ENCODE data around the gene GALNT9. TPM values are rescaled to one million over a fixed set of nuclear protein-coding genes. Genes with fewer than 3 reads are reported as not detected.

Gene GALNT9
- total RNA-seq, 1 experiment from 2014 or later = 0.44 TPM

- Histone ChIP-seq H3K9me2 (replicated peaks; ENCODE audit: low read length) (no peaks in the 10 kb centered on the region), H4K20me1 (ENCODE audit: low read length) (no peaks in the 10 kb centered on the region), H2AFZ (ENCODE audit: low read length) (no peak overlapping the region), H3K27me3 (ENCODE audit: low read length) (peaks cover 38% of the 10 kb centered on the region), H3K36me3 (ENCODE audit: low read depth, low read length) (no peaks in the 10 kb centered on the region), H3K9ac (ENCODE audit: low read length) (no peak overlapping the region), H3K79me2 (ENCODE audit: low read length) (no peaks in the 10 kb centered on the region), H3K9me3 (ENCODE audit: low read length) (peaks cover 4% of the 10 kb centered on the region; the same call in 1 of the 2 replicates), H3K4me1 (ENCODE audit: insufficient read depth, low read length) (no peaks in the 10 kb centered on the region), H3K27ac (ENCODE audit: low read length) (no peak overlapping the region), H3F3A (ENCODE audit: low read length, unreplicated experiment) (no peaks in the 10 kb centered on the region), H3K4me2 (ENCODE audit: low read length) (no peak overlapping the region), H3K4me3 (ENCODE audit: low read length) (no peak overlapping the region)
- intact Hi-C loops (cut with micrococcal nuclease) = no loop called here
- no peak for ATAC-seq
- ChIA-PET POLR2A (ENCODE audit: unreplicated experiment) (no interaction called here), CTCF (no interaction called here)
- TF ChIP-seq EZH2phosphoT487 (IDR thresholded peaks at IDR 0.05; ENCODE audit: borderline replicate concordance, low read length) = no peak
- TF ChIP-seq EZH2 (IDR thresholded peaks at IDR 0.05; ENCODE audit: low read length, unreplicated experiment) = no peak
- TF ChIP-seq CTCF (conservative IDR thresholded peaks at IDR 0.05; ENCODE audit: low read depth, low read length) = no peak
- no peak for DNase-seq
- BruUV-seq (replicated peaks) = no TSS peak
Observed at GRCh38 chr12:132316497-132317232, 12.7 kb downstream of the GALNT9 start.

GRCh38 chr12:132315951-132316350, 13.4 kb downstream of the GALNT9 start:
- no TSS peak for BruUV-seq (replicated peaks)
- H4K20me1 ChIP-seq (ENCODE audit: low read length) = no peaks in the 10 kb centered on the region
- TF ChIP-seq CTCF (conservative IDR thresholded peaks at IDR 0.05; ENCODE audit: low read depth, low read length) (no peak), EZH2phosphoT487 (IDR thresholded peaks at IDR 0.05; ENCODE audit: borderline replicate concordance, low read length) (no peak), EZH2 (IDR thresholded peaks at IDR 0.05; ENCODE audit: low read length, unreplicated experiment) (no peak)
- intact Hi-C loops (cut with micrococcal nuclease) = no loop called here
- ChIA-PET CTCF (no interaction called here), POLR2A (ENCODE audit: unreplicated experiment) (no interaction called here)
- H3K4me3 ChIP-seq (ENCODE audit: low read length) = no peak overlapping the region
- no peaks in the 10 kb centered on the region for H3F3A ChIP-seq (ENCODE audit: low read length, unreplicated experiment)
- DNase-seq (no peak), ATAC-seq (no peak)
- no peak overlapping the region for H3K9ac ChIP-seq (ENCODE audit: low read length)
- H3K9me3 ChIP-seq (ENCODE audit: low read length) = peaks cover 10% of the 10 kb centered on the region; the same call in 1 of the 2 replicates
- no peaks in the 10 kb centered on the region for H3K36me3 ChIP-seq (ENCODE audit: low read depth, low read length)
- H3K79me2 ChIP-seq (ENCODE audit: low read length) = no peaks in the 10 kb centered on the region
- H3K27me3 ChIP-seq (ENCODE audit: low read length) = peaks cover 45% of the 10 kb centered on the region
- H3K4me2 ChIP-seq (ENCODE audit: low read length) = no peak overlapping the region
- no peaks in the 10 kb centered on the region for H3K4me1 ChIP-seq (ENCODE audit: insufficient read depth, low read length)
- H2AFZ ChIP-seq (ENCODE audit: low read length) = no peak overlapping the region
- H3K9me2 ChIP-seq (replicated peaks; ENCODE audit: low read length) = no peaks in the 10 kb centered on the region
- no peak overlapping the region for H3K27ac ChIP-seq (ENCODE audit: low read length)

GRCh38 chr12:132315507-132315906, 13.9 kb downstream of the GALNT9 start:
- H3K4me2 ChIP-seq (ENCODE audit: low read length) = no peak overlapping the region
- no peak overlapping the region for H2AFZ ChIP-seq (ENCODE audit: low read length)
- peaks cover 49% of the 10 kb centered on the region for H3K27me3 ChIP-seq (ENCODE audit: low read length)
- TF ChIP-seq CTCF (conservative IDR thresholded peaks at IDR 0.05; ENCODE audit: low read depth, low read length) (no peak), EZH2phosphoT487 (IDR thresholded peaks at IDR 0.05; ENCODE audit: borderline replicate concordance, low read length) (no peak), EZH2 (IDR thresholded peaks at IDR 0.05; ENCODE audit: low read length, unreplicated experiment) (no peak)
- H3F3A ChIP-seq (ENCODE audit: low read length, unreplicated experiment) = no peaks in the 10 kb centered on the region
- H3K9me3 ChIP-seq (ENCODE audit: low read length) = peaks cover 10% of the 10 kb centered on the region; the same call in 1 of the 2 replicates
- no peak overlapping the region for H3K9ac ChIP-seq (ENCODE audit: low read length)
- no peaks in the 10 kb centered on the region for H3K36me3 ChIP-seq (ENCODE audit: low read depth, low read length)
- ChIA-PET CTCF (no interaction called here), POLR2A (ENCODE audit: unreplicated experiment) (no interaction called here)
- H4K20me1 ChIP-seq (ENCODE audit: low read length) = no peaks in the 10 kb centered on the region
- DNase-seq (no peak), ATAC-seq (no peak)
- no peaks in the 10 kb centered on the region for H3K4me1 ChIP-seq (ENCODE audit: insufficient read depth, low read length)
- H3K9me2 ChIP-seq (replicated peaks; ENCODE audit: low read length) = no peaks in the 10 kb centered on the region
- H3K4me3 ChIP-seq (ENCODE audit: low read length) = no peak overlapping the region
- no peaks in the 10 kb centered on the region for H3K79me2 ChIP-seq (ENCODE audit: low read length)
- intact Hi-C loops (cut with micrococcal nuclease) = no loop called here
- BruUV-seq (replicated peaks) = no TSS peak
- H3K27ac ChIP-seq (ENCODE audit: low read length) = no peak overlapping the region
